Stimulated activated CD8-positive, alpha-beta memory T cell treated with anti-CD3 and anti-CD28 coated beads, Interleukin-4, amount 100 ng/mL, for 48 hours (primary cell): ENCODE data around the gene DEPP1.

ENCODE experiments used
- DNase-seq: peaks from one replicate; pipeline ENCODE4 v3.0.0-alpha.2; 2020

DEPP1 gene

DNA sequence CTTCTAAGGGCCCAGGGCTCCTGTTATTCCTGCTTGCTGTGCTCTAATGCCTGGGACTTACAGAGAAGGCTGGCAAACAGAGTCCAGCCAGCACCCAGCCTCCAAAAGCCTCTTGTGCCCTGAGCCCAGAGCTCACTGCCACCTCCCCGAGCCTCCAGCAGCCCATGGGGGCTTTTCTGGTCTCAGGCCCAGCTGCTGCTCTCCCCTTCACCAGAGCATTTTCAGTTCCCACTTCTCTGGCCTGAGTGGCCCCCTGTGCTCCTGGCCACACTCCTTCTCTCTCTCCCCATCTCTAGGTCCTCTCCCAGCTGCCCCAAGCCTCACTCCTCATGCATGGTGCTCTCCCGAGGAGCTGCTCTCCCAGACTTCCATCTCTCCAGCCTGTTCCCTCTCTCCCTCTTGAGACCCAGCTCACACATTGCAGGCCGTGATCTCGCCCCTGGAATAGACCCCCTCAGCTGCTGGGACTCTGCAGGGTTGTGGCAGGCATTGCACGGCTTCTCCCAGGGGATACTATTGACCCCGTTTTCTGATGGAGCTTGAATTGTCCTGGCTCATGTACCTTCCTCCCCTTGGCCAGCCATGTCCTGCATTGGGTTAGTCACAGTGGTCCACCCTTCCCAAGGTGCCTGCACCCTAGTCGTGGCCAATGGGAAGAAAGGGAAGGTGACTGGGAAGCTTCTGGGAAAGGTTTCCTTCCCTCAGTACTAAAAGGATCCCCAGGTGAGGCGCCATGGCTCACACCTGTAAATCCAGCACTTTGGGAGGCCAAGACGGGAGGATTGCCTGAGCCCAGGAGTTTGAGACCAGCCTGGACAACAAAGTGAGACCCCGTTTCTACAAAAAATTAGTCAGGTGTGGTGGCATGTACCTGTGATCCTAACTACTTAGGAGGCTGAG, 28.0 kb downstream of the DEPP1 start:
- DNase-seq, result peak; percentile 11

DNA sequence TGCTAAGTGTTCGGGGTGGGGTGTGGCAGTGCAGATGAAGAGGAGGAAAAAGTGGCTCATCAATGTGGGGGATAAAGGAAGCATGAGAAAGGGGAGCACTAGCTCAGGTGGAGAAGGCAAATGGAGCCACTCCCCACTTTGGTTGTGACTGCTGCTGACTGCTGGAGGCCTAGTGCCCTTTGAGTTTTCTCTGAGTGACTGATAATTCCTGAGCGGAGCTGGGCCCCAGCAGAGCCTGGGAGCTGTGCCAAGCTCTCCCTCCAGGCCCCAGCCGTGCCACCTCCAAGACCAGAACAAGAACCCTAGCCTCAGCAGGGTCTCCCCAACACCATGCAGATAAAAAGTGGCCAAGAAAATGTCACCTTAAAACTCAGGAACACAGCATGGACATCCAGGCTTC, 28.7 kb downstream of the DEPP1 start:
- DNase-seq, result peak; percentile 10

DNA sequence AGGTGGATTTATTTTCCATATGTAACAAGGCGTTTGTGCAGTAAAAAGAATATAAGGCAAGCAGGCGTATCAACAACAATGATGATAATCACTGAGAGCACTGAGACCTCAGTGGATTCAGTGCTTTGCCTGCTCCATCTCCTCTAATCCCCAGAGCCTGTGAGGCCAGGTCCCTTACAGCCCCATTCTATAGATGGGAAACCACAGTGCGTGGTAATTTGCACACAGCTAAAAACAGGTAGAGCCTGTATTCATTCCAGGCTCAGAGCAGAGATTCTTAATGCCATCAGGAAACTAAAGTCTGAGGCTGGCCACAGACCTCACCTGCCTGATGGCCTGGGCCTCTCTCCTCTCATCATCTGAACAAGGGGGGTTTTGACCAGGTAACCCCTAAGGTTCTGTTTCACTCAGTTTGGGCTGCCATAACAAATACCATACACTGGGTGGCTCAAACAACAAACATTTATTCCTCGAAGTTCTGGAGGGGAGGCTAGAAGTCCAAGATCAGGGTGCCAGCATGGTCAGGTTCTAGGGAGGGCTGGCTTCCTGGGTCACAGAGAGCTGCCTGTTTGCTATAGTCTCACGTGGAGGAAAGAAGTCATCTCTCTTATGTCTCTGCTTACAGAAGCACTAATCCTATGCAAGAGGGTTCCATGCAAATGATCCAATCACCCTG, 29.3 kb downstream of the DEPP1 start:
- DNase-seq, result peak; percentile 14

GRCh38 chr10:44948642-44949041, 30.0 kb downstream of the DEPP1 start:
- peak; percentile 4 for DNase-seq

DNA sequence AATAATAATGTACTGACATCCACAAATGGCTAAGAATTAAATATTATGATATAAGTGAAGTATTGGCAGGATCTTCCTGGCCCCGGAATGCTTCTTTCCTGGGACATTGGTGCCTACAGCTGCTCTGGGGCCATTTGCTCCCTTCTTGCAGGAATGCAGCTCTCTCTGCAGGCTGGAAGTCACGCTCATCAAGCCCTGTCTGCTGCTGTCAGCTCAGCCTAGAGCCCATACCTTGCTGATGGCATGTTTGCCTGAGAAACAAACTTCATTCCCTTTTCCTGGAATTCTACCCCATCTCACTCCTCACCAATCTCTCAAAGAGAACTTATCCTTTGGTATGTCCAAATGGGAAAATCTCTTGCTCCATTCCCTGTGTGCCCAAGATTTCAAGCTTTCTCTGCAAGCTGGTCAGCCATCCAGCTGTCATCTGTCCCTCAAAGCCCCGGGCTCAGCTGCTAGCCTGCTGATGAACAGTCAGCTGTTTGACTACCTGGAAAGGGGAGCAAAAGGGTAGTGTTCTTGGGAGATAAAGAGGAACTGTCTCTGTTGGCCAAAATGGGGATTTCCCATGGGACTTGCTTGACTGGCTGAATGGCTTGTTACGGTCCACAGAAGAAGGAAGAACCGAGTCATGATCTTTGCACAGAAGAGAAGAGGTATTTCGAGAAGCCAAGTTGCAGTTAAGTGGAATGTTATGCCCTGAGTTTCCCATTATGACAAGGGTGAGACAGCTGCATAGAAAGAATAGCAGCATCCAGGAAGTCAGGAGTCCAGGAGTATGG, 31.0 kb downstream of the DEPP1 start:
- DNase-seq, result peak; percentile 6

- no peak for DNase-seq
Observed at GRCh38 chr10:44946205-44946604, 32.4 kb downstream of the DEPP1 start.

DNA sequence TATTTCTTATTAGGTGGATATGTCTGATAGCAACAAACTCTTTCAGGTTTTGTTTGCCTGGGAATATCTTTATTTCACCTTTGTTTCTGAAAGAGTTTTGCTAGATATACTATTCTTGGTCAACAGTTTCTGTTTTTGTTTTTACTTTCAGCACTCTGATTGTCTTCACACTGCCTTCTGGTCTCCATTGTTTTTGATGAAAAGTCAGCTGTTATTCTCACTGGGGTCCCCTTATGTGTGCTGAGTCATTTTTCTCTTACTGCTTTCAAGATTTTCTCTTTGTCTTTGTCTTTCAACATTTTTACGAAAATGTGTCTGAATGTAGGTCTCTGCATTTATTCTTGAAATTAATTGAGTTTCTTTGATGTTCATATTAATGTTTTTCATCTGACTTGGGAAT, 34.3 kb downstream of the DEPP1 start:
- DNase-seq, result no peak

- DNase-seq, result no peak
Observed at GRCh38 chr10:44939691-44940401, 38.8 kb downstream of the DEPP1 start.

- DNase-seq, result no peak
Observed at GRCh38 chr10:44938956-44939355, 39.7 kb downstream of the DEPP1 start.

DNA sequence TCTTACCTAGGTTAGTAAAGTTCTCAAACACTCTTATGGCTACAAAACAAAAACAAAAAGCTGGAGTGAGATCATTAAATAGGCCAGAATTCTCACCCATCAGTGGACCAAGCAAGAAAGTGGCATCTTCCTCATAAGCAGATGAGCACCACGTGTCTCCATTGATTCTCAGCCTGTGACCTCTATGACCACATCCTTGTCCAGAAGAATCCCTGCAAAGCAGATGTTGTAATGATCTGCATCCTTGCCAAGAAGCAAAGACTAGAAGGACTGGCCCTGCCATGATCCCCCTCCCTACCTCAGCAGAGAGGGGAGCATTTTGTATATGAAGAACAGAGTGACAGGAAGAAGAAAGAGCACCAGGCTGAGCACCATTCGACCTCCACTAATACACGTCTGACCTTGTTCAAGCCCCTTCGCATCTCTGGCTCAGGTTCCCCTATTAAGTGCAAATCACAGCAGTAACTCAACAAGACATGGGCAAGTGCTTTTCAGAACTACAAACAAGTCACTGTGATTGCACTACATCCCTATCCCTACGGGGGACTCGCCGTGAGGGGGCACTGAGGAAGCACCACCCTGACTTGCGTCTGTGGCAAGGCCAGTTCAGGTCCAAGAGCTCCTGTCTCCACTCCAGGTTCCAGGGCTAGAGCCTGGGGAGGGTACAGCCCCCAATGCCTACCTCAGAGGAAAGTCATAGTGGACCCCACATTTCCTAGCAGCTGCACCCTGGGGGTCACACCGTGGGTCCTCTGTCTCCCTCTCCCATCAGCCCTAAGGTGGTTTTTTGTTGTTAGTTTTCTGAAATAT, 41.2 kb downstream of the DEPP1 start:
- peak; percentile 17 for DNase-seq

DNA sequence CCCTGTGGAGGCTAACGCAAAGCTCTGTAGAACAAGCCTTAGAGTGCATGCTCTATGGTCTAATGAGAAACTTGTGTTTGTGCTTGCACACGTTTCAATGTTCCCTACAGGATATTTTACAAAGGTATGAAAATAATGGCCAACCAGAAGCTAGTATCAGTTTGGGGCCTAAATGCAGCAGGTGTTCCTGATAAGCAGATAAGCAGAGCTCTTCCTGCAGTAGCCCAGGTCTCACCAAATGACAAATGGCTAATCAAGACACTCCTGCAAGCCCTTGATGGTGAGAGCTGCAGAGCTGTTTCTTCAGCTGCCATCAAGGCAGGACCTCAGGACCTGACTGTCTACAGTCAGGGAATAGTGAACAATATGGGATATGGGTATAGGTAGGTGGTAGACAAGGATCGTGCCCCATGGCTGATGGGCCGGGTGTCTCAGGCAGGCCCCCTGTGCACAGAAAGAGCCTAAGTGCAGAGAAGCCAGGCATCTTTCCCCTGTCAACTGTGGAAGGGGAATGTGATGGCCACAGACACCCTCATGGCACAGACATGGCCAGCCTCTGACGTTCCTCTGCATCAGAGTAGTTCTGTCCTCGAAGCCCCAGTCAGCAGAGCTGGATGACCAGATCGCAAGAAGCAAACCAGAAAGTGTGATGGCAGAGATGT, 42.2 kb downstream of the DEPP1 start:
- DNase-seq, result peak; percentile 9

- DNase-seq, result no peak
Observed at GRCh38 chr10:44935966-44936295, 42.7 kb downstream of the DEPP1 start.

GRCh38 chr10:44935201-44935965, 43.2 kb downstream of the DEPP1 start:
- peak; percentile 10 for DNase-seq

- DNase-seq, result peak; percentile 14
Observed at GRCh38 chr10:44934416-44935200, 44.0 kb downstream of the DEPP1 start.

DNA sequence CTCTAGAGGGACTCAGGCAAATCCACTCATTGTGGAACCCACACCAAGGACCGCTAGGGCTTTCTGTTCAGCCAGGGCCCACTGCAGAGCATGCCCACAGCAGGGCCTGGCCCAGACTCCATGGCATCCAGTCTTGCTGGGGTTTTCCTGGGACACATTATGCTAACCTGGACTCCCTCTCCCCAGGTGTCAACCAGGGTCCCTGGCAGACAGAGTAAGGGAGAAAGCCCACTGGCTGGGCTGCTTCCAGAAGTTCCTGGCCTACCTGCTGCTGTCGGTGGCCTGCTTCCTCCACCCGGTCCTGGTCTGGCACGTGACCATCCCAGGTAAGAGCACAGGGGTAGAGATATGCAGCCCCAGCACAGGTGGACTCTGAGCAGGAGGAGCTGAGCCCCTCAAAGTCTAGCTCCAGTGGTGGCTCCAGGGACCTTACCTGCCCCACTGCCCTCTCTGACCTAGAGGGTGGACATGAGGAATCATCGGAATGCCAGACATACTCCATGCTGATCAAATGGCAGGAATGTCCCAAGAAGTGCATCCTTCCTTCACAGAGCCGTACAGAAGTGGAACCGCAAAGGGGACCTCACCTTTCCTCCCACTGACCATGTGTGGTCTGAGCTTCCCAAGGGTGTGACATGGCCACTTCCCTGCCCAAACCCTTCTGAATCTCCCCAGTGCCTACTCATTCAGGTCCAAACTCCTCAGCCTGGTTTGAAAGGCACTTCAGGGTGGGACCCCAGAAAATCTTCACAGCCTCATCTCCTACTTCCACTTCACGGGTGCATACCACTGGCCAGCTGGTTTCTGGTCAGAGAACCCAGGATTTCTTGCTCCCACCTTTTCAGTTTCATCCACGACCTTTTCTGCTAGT, 44.9 kb downstream of the DEPP1 start:
- peak; percentile 1 for DNase-seq

GRCh38 chr10:44932517-44933450, 45.8 kb downstream of the DEPP1 start:
- peak; percentile 96 for DNase-seq
